ENCODE measurements around the gene SLC25A48. TPM values are rescaled to one million over a fixed set of nuclear protein-coding genes. Genes with fewer than 3 reads are reported as not detected.

Gene SLC25A48
- total RNA-seq, 2 experiments from 2014 or later: not detected

- BruUV-seq (replicated peaks): no TSS peak
- ChIA-PET CTCF (ENCODE audit: unreplicated experiment) (no interaction called here), POLR2A (no interaction called here)
- TF ChIP-seq CTCF (conservative IDR thresholded peaks at IDR 0.05; ENCODE audit: low read length): no peak
- intact Hi-C loops (cut with micrococcal nuclease; ENCODE audit: unreplicated experiment): no loop called here
- H3K36me3 ChIP-seq (ENCODE audit: insufficient read depth, low read length): no peaks in the 10 kb centered on the region
- no peak overlapping the region for H3K27ac ChIP-seq (ENCODE audit: low read depth, low read length, poor library complexity, severe bottlenecking)
- H3K79me2 ChIP-seq (ENCODE audit: insufficient read depth, low read depth, low read length): no peaks in the 10 kb centered on the region
- no peaks in the 10 kb centered on the region for H3K9me3 ChIP-seq (ENCODE audit: low read length)
- H3K4me1 ChIP-seq (ENCODE audit: insufficient read depth, low read length, poor library complexity, severe bottlenecking): no peaks in the 10 kb centered on the region
- H3K4me3 ChIP-seq (ENCODE audit: low read depth, low read length, poor library complexity, severe bottlenecking): no peak overlapping the region
- no peak for DNase-seq (ENCODE audit: low spot score)
- H4K20me1 ChIP-seq (ENCODE audit: insufficient read depth, low read length): no peaks in the 10 kb centered on the region
- H2AFZ ChIP-seq (ENCODE audit: low read length): no peak overlapping the region
- H3K9me2 ChIP-seq (ENCODE audit: insufficient read depth, low read length): no peaks in the 10 kb centered on the region
- no peak overlapping the region for H3K4me2 ChIP-seq (ENCODE audit: low read length)
Measured at GRCh38 chr5:135894789-135895188, 60.3 kb downstream of the SLC25A48 start.

GRCh38 chr5:135895474-135896006 lies 61.1 kb downstream of the SLC25A48 start, which contains the start of gene IL9:
Gene IL9 (minus strand): TSS chr5:135895841. CDS start chr5:135895816, 25 bp downstream.
- intact Hi-C loops (cut with micrococcal nuclease; ENCODE audit: unreplicated experiment): no loop called here
- Histone ChIP-seq H3K9me2 (ENCODE audit: insufficient read depth, low read length) (no peaks in the 10 kb centered on the region), H3K4me2 (ENCODE audit: low read length) (no peak within 1 kb of the TSS), H4K20me1 (ENCODE audit: insufficient read depth, low read length) (no peaks in the 10 kb centered on the region), H3K27ac (ENCODE audit: low read depth, low read length, poor library complexity, severe bottlenecking) (no peak within 1 kb of the TSS), H3K9me3 (ENCODE audit: low read length) (no peaks in the 10 kb centered on the region), H3K36me3 (ENCODE audit: insufficient read depth, low read length) (no peaks in the 10 kb centered on the region), H3K4me3 (ENCODE audit: low read depth, low read length, poor library complexity, severe bottlenecking) (no peak within 1 kb of the TSS), H2AFZ (ENCODE audit: low read length) (no peak within 1 kb of the TSS), H3K79me2 (ENCODE audit: insufficient read depth, low read depth, low read length) (no peaks in the 10 kb centered on the region), H3K4me1 (ENCODE audit: insufficient read depth, low read length, poor library complexity, severe bottlenecking) (no peaks in the 10 kb centered on the region)
- BruUV-seq (replicated peaks): no TSS peak
- TF ChIP-seq EZH2phosphoT487 (IDR thresholded peaks at IDR 0.05; ENCODE audit: borderline replicate concordance, low read depth, low read length): no peak
- TF ChIP-seq CTCF (conservative IDR thresholded peaks at IDR 0.05; ENCODE audit: low read length): no peak
- POLR2A ChIA-PET: no interaction called here
- CTCF ChIA-PET (ENCODE audit: unreplicated experiment): no interaction called here
- DNase-seq (ENCODE audit: low spot score): no peak

- BruUV-seq (replicated peaks): no TSS peak
- Histone ChIP-seq H4K20me1 (ENCODE audit: insufficient read depth, low read length) (no peaks in the 10 kb centered on the region), H3K4me3 (ENCODE audit: low read depth, low read length, poor library complexity, severe bottlenecking) (no peak overlapping the region), H2AFZ (ENCODE audit: low read length) (no peak overlapping the region), H3K9me3 (ENCODE audit: low read length) (no peaks in the 10 kb centered on the region), H3K4me1 (ENCODE audit: insufficient read depth, low read length, poor library complexity, severe bottlenecking) (no peaks in the 10 kb centered on the region), H3K79me2 (ENCODE audit: insufficient read depth, low read depth, low read length) (no peaks in the 10 kb centered on the region), H3K36me3 (ENCODE audit: insufficient read depth, low read length) (no peaks in the 10 kb centered on the region), H3K27ac (ENCODE audit: low read depth, low read length, poor library complexity, severe bottlenecking) (no peak overlapping the region), H3K9me2 (ENCODE audit: insufficient read depth, low read length) (no peaks in the 10 kb centered on the region), H3K4me2 (ENCODE audit: low read length) (no peak overlapping the region)
- TF ChIP-seq CTCF (conservative IDR thresholded peaks at IDR 0.05; ENCODE audit: low read length) (no peak), EZH2phosphoT487 (IDR thresholded peaks at IDR 0.05; ENCODE audit: borderline replicate concordance, low read depth, low read length) (no peak)
- intact Hi-C loops (cut with micrococcal nuclease; ENCODE audit: unreplicated experiment): no loop called here
- ChIA-PET CTCF (ENCODE audit: unreplicated experiment) (no interaction called here), POLR2A (no interaction called here)
- no peak for DNase-seq (ENCODE audit: low spot score)
Measured at GRCh38 chr5:135898651-135899050, 64.2 kb downstream of the SLC25A48 start.

All from OCI-LY7 (cell line).